Upper lobe of left lung (tissue), 6 donors: ENCODE data around the gene TAS1R2. TPM values are rescaled to one million over a fixed set of nuclear protein-coding genes. Genes with fewer than 3 reads are reported as not detected.

Experiments
- ATAC-seq, 2 donors: fragments of 200-7000 bp; cut with Tn5 transposase; one replicate each; pipeline ENCODE4 v1.9.1; 2022; ENCODE audit warnings: mild to moderate bottlenecking in 2 of 2, moderate library complexity in 2 of 2; ENCODE audit not compliant: low FRiP score in 2 of 2
- DNase-seq, 2 donors: peaks; one replicate each; pipeline ENCODE4 v3.0.0-alpha.2; 2019 to 2020
- H3K27ac ChIP-seq, 4 donors: fragments of 200-600 bp; sonication (generic); one replicate each; pipeline ENCODE4 v1.5.1; 2016 to 2019
- H3K27me3 ChIP-seq, 4 donors: fragments of 200-600 bp; sonication (generic); one replicate each; pipeline ENCODE4 v1.5.1; 2017 to 2019
- H3K36me3 ChIP-seq, 4 donors: fragments of 200-600 bp; sonication (generic); one replicate each; pipeline ENCODE4 v1.5.1; 2016 to 2019
- H3K4me1 ChIP-seq, 4 donors: fragments of 200-600 bp; sonication (generic); one replicate each; pipeline ENCODE4 v1.5.1; 2018 to 2019
- H3K4me3 ChIP-seq, 4 donors: fragments of 200-600 bp; sonication (generic); one replicate each; pipeline ENCODE4 v1.5.1; 2017 to 2019; ENCODE audit warnings: mild to moderate bottlenecking in 2 of 4, moderate library complexity in 1 of 4
- H3K9me3 ChIP-seq, 4 donors: fragments of 200-600 bp; sonication (generic); one replicate each; pipeline ENCODE4 v1.5.1; 2018 to 2019
- EP300 ChIP-seq, 4 donors: sonication (generic); formaldehyde crosslinking; IDR thresholded peaks; one replicate each; pipeline ENCODE4 v1.5.1; 2017; ENCODE audit warnings: antibody characterized with exemption in 4 of 4, control low read depth in 2 of 4
- POLR2A ChIP-seq, 4 donors: fragments of 450-650 bp; IDR thresholded peaks; one replicate each; pipeline ENCODE4 v1.5.1; 2016 to 2017; ENCODE audit warnings: antibody characterized with exemption in 4 of 4, mild to moderate bottlenecking in 2 of 4
- POLR2AphosphoS5 ChIP-seq, 2 donors: sonication (generic); formaldehyde crosslinking; IDR thresholded peaks; one replicate each; pipeline ENCODE4 v1.5.1; 2017; ENCODE audit warnings: antibody characterized with exemption in 2 of 2
- WGBS, 2 donors: methylation state at CpG; one replicate each; pipeline ENCODE4 v1.1.5; 2017 to 2018; 5-methylcytosine and 5-hydroxymethylcytosine counted together
- total RNA-seq, 6 donors: library from RNA; depleted of rRNA in 4 of 6; stranded (reverse); fragments of >200 nt in 4 of 6; gene quantifications; one replicate each; pipeline versions ENCODE4 v1.1.0 to v1.2.1, GENCODE V29; 2016 to 2021
- TF ChIP-seq, protein P1 (sequence below), 6 experiments: fragments of 450-650 bp in 4 of 6; fragments of 200-600 bp in 2 of 6; sonication (generic) in 2 of 6; IDR thresholded peaks; one replicate each; pipeline ENCODE4 v1.5.1; 2016 to 2019; ENCODE audit warnings: antibody characterized with exemption in 6 of 6
- donor health status: DM: no; HTN: no; CAD: no; lungs with moderate emphysema.
- donor health status: DM: no; HTN: yes; CAD: no; lungs with severe emphysema.

The TAS1R2 gene
- total RNA-seq, 6 donors from 2014 or later = not detected

DNA sequence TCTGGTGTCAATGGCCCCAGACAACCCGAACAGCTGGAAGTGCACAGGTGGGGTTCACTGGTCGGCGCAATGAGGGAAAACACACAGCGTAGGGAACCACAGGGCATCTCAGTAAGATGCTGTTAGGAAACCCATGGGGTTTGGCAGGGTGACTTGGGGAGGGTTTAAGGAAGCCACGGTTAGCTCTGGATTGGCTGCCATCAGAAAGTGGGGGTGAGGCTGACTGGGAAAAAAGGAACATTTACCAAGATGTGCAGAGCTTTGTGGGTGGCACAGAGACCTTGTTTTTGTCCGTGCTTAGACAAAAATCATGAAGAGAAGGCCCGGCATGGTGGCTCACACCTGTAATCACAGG is 31.9 kb upstream of the TAS1R2 start:
- TF ChIP-seq, protein P1, sequence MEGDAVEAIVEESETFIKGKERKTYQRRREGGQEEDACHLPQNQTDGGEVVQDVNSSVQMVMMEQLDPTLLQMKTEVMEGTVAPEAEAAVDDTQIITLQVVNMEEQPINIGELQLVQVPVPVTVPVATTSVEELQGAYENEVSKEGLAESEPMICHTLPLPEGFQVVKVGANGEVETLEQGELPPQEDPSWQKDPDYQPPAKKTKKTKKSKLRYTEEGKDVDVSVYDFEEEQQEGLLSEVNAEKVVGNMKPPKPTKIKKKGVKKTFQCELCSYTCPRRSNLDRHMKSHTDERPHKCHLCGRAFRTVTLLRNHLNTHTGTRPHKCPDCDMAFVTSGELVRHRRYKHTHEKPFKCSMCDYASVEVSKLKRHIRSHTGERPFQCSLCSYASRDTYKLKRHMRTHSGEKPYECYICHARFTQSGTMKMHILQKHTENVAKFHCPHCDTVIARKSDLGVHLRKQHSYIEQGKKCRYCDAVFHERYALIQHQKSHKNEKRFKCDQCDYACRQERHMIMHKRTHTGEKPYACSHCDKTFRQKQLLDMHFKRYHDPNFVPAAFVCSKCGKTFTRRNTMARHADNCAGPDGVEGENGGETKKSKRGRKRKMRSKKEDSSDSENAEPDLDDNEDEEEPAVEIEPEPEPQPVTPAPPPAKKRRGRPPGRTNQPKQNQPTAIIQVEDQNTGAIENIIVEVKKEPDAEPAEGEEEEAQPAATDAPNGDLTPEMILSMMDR (IDR thresholded peaks at IDR 0.05) = no peak
- TF ChIP-seq POLR2AphosphoS5 (IDR thresholded peaks at IDR 0.05) (no peak), EP300 (IDR thresholded peaks at IDR 0.05) (no peak)
- DNase-seq = no peak
- Histone ChIP-seq H3K27ac (no peak overlapping the region), H3K36me3 (peaks cover 0 to 5% (median 2%) of the 10 kb centered on the region in 4 donors), H3K4me1 (no peaks in the 10 kb centered on the region), H3K9me3 (no peaks in the 10 kb centered on the region), H3K4me3 (no peak overlapping the region), H3K27me3 (no peaks in the 10 kb centered on the region)
- 77 to 94% methylated on average over 7 of the region's 7 CpGs for WGBS, 2 donors
- ATAC-seq = no peak

DNA sequence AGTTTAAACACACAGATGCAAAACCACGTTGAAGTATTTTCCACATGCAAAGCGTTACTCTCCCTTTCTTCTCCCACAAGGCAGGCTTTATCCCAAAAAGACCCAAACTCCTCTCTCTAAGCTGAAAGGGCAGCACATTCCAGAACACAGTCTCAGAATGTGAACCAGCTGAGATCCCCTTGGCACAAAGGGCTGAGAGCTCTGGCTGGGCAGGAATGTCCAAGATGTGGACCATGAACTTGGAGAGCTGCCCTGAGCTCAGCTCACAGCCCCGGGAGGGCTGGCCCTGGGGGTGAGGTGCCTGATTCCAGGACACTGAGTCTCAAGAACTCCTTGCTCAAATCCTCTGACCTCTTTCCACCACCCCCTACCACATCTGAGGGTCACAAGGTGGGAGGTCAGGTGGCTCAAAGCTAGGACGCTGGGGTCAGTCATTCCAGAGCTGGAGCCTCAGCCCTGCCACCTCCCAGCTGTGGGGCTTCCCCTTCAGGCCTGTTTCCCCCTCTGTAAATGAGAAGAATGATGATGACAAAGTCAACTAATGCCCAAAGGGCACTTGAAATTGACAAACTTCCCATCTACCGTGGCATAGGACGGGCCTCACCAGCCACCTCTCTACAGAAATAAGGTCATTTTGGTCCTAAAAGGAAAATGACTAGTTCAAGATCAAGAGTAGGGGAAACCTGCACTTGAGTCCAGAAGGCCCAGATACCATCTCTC is 31.4 kb upstream of the TAS1R2 start:
- WGBS, 2 donors = 67 to 72% methylated on average over 5 to 6 of the region's 6 CpGs
- no peak for ATAC-seq

DNA sequence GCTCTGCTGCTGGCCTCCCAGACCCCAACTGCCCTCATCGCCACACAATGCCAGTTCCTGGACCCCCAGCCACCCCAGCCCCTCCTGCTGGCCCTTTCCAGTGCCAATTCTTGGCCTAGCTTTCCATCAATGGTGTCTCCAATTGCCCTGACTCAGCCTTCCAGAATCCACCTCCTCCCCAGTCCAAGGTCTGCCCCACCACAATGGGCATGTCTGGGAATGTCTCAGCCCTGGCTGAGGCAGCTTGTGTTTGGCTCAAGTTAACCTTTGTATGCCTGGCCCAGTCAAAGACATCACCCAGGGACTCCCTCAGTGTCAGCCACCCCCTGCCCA is 26.5 kb upstream of the TAS1R2 start:
- no peak for ATAC-seq
- Histone ChIP-seq H3K27me3 (no peaks in the 10 kb centered on the region), H3K36me3 (peaks cover 0 to 21% (median 14%) of the 10 kb centered on the region in 4 donors), H3K9me3 (no peaks in the 10 kb centered on the region), H3K27ac (no peak overlapping the region), H3K4me3 (no peak overlapping the region), H3K4me1 (no peaks in the 10 kb centered on the region)
- 92 to 100% methylated on average over 1 of the region's 1 CpG for WGBS, 2 donors
- DNase-seq = no peak
- TF ChIP-seq POLR2AphosphoS5 (IDR thresholded peaks at IDR 0.05) = no peak
- no peak for TF ChIP-seq POLR2A (IDR thresholded peaks at IDR 0.05)
- TF ChIP-seq, protein P1 (IDR thresholded peaks at IDR 0.05) = no peak
- no peak for TF ChIP-seq EP300 (IDR thresholded peaks at IDR 0.05)

More for the DNA sequence above, 31.4 kb upstream of the TAS1R2 start:
- no peaks in the 10 kb centered on the region for H3K9me3 ChIP-seq
- H3K4me3 ChIP-seq = no peak overlapping the region
- no peaks in the 10 kb centered on the region for H3K4me1 ChIP-seq
- peak in 1 of 2 donors; percentile 33 for DNase-seq
- H3K27me3 ChIP-seq = no peaks in the 10 kb centered on the region
- TF ChIP-seq, protein P1 (IDR thresholded peaks at IDR 0.05) = no peak
- TF ChIP-seq POLR2A (IDR thresholded peaks at IDR 0.05) (no peak), POLR2AphosphoS5 (IDR thresholded peaks at IDR 0.05) (no peak), EP300 (IDR thresholded peaks at IDR 0.05) (no peak)
- peaks cover 0 to 8% (median 2%) of the 10 kb centered on the region in 4 donors for H3K36me3 ChIP-seq
- H3K27ac ChIP-seq = no peak overlapping the region

DNA sequence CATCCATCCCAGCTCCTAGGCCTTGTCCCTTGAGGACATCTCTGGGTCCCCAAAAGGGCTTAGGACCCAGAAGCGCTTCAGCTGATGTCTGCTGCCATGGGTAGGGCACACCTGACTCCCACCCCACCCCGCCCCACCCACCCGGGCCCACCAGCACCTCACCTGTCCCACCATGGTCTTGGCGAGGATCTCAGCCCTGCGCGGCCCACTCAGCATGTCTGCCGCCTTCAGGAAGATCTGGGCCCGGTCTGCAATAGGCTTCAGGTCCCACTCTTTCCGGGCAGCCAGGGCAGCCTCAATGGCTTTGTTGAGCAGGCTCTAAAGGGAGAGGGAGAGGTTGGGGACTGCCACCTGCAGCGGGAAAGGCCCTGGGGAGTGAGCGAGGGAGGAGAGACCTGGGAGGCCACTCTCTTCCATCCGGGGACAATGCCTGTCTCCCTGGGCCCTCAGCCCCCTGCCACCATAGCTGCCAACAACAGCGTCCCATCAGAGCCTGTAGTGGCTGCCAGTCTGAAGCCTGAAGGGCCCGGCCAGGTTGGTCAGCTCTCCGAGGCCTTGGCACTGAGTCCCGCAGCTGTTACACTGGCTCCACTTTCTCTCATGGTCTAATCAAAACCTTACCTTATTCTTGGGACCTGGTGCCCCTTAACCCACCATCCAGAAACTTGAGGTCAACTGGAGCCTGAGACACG is 26.0 kb upstream of the TAS1R2 start:
- TF ChIP-seq, protein P1 (IDR thresholded peaks at IDR 0.05) = no peak
- TF ChIP-seq POLR2AphosphoS5 (IDR thresholded peaks at IDR 0.05) (no peak), POLR2A (IDR thresholded peaks at IDR 0.05) (no peak)
- no peaks in the 10 kb centered on the region for H3K9me3 ChIP-seq
- DNase-seq (peak in 1 of 2 donors; percentile 46), ATAC-seq (no peak)
- H3K27ac ChIP-seq = no peak overlapping the region
- WGBS, 2 donors = 90 to 92% methylated on average over 9 to 15 of the region's 17 CpGs
- H3K4me1 ChIP-seq = no peaks in the 10 kb centered on the region
- no peak overlapping the region for H3K4me3 ChIP-seq
- no peaks in the 10 kb centered on the region for H3K27me3 ChIP-seq
- H3K36me3 ChIP-seq = peaks cover 0 to 21% (median 14%) of the 10 kb centered on the region in 4 donors
